Heart left ventricle (tissue), 13 donors: ENCODE results near the gene DDX21.

Source experiments
- CTCF ChIP-seq, 12 donors: fragments of 200-600 bp; sonication (generic) in 4 of 12; IDR thresholded peaks; one replicate each; pipeline versions ENCODE4 v1.5.0 to v1.8.0; 2018 to 2022; ENCODE audit warnings: antibody characterized with exemption in 12 of 12, mild to moderate bottlenecking in 5 of 12
- POLR2A ChIP-seq, 2 donors: fragments of 450-650 bp; IDR thresholded peaks; one replicate each; pipeline ENCODE4 v1.6.1; 2017; ENCODE audit warnings: antibody characterized with exemption in 2 of 2, mild to moderate bottlenecking in 2 of 2, moderate library complexity in 2 of 2
- donor health status: ischemic (EF 13 %, LVEDD 7.1; RV severe dilation, severe dysfunction).
- donor health status: DM: no; HTN: yes; CAD: no.
- donor health status: DM: no; HTN: no; CAD: no.
- donor health status: ischemic (EF 25% LVEDD 6.9; RV normal size, moderate dysfunction).
- donor health status: ischemic (EF 25% LVEDD 5.7; RV mildly dilated, moderate dysfunction).
- donor health status: ischemic (EF 35%, LVEDD 5.7; RV mildly dilated, moderate dysfunction).
- donor health status: nonischemic (EF 11% LVEDD 7.7; RV severe dilation, severe dysfunction).
- donor health status: DM: yes; HTN: yes; CAD: no.
- donor health status: PGD.
- donor health status: ischemic (EF 29% LVEDD 5.4; RV normal size, mild dysfunction).
- donor health status: nonischemic (EF 23%, LVEDD 6.1; RV moderate dilation, normal function).

DNA sequence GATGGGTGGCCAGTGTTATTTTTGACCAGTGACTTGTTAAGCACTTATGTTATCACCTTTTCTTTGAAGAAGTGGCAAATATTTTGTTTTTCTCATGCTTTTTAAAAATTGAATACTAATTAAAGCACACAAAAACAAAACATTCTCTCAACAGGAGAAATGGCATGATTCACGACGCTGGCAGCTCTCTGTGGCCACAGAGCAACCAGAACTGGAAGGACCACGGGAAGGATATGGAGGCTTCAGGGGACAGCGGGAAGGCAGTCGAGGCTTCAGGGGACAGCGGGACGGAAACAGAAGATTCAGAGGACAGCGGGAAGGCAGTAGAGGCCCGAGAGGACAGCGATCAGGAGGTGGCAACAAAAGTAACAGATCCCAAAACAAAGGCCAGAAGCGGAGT is 26.4 kb downstream of the DDX21 start:
- TF ChIP-seq CTCF (IDR thresholded peaks at IDR 0.05) (no peak), POLR2A (IDR thresholded peaks at IDR 0.05) (no peak)
